CD4-positive, alpha-beta memory T cell (primary cell): ENCODE results near the gene PAGR1. TPM values are rescaled to one million over a fixed set of nuclear protein-coding genes. Genes with fewer than 3 reads are reported as not detected.
A peak's percentile ranks its signal among the peaks of the same experiment; 100 is the strongest.
"Not testable (repeated sequence)": the region's sequence is repeated elsewhere in the genome, so short reads cannot be mapped to it uniquely, and the experiment has no call there.

Experiments
- CTCF ChIA-PET: fragments of 350-600 bp; sonication (Branson Sonifier 250); formaldehyde crosslinking; loops from one replicate; lab custom pipeline; 2021; ENCODE audit warnings: inconsistent platforms; ENCODE audit not compliant: partially characterized antibody; lab: Charles Lee
- POLR2A ChIA-PET: fragments of 350-600 bp; sonication (Branson Sonifier 250); formaldehyde crosslinking; loops from one replicate; lab custom pipeline; 2021; ENCODE audit not compliant: partially characterized antibody; lab: Charles Lee
- DNase-seq, 5 donors: peaks; one replicate each; pipeline versions ENCODE4 v3.0.0 to v3.0.0-alpha.2; 2020 to 2022; ENCODE audit warnings: mixed read lengths in 1 of 5
- H3K27ac ChIP-seq: one replicate; pipeline ENCODE4 v1.7.0; 2013; ENCODE audit warnings: low read depth, low read length
- H3K27me3 ChIP-seq: 2 replicates; pipeline ENCODE4 v1.7.0; 2013; ENCODE audit warnings: mild to moderate bottlenecking, low read length, moderate library complexity; ENCODE audit not compliant: insufficient read depth
- H3K36me3 ChIP-seq: 2 replicates; pipeline ENCODE4 v1.7.0; 2013; ENCODE audit warnings: mild to moderate bottlenecking, low read length, moderate library complexity; ENCODE audit not compliant: insufficient read depth
- H3K4me1 ChIP-seq: 2 replicates; pipeline ENCODE4 v1.7.0; 2013; ENCODE audit warnings: mild to moderate bottlenecking, low read length, moderate library complexity; ENCODE audit not compliant: insufficient read depth
- H3K4me3 ChIP-seq, 2 donors: one replicate each; pipeline ENCODE4 v1.7.0; 2013; ENCODE audit warnings: low read length in 2 of 2, mild to moderate bottlenecking in 1 of 2
- H3K9me3 ChIP-seq, 2 donors: one replicate each; pipeline ENCODE4 v1.7.0; 2013; ENCODE audit warnings: low read length in 2 of 2, control low read depth in 1 of 2; ENCODE audit not compliant: control insufficient read depth in 1 of 2
- H3K27ac Mint-ChIP-seq, 7 donors: one replicate each; pipeline ENCODE4 v1.8.0; 2020 to 2021; ENCODE audit warnings: mixed read lengths in 7 of 7, mild to moderate bottlenecking in 6 of 7, inconsistent platforms in 3 of 7, moderate library complexity in 3 of 7
- H3K27me3 Mint-ChIP-seq, 2 donors: one replicate each; pipeline ENCODE4 v1.8.0; 2020 to 2021; ENCODE audit warnings: mixed read lengths in 2 of 2
- H3K36me3 Mint-ChIP-seq, 2 donors: one replicate each; pipeline ENCODE4 v1.8.0; 2020 to 2021; ENCODE audit warnings: mixed read lengths in 2 of 2, inconsistent platforms in 1 of 2, mild to moderate bottlenecking in 1 of 2
- H3K4me1 Mint-ChIP-seq, 4 donors: one replicate each; pipeline ENCODE4 v1.8.0; 2020 to 2021; ENCODE audit warnings: mixed read lengths in 4 of 4, mild to moderate bottlenecking in 1 of 4
- H3K4me3 Mint-ChIP-seq, 8 donors: one replicate each; pipeline ENCODE4 v1.8.0; 2020 to 2021; ENCODE audit warnings: mixed read lengths in 8 of 8, mild to moderate bottlenecking in 7 of 8, moderate library complexity in 6 of 8, inconsistent platforms in 3 of 8
- H3K9me3 Mint-ChIP-seq, 8 donors: one replicate each; pipeline ENCODE4 v1.8.0; 2020 to 2021; ENCODE audit warnings: mixed read lengths in 8 of 8, mild to moderate bottlenecking in 5 of 8, inconsistent platforms in 3 of 8, moderate library complexity in 1 of 8
- intact Hi-C: fragments of 100-400 bp; cut with micrococcal nuclease; formaldehyde crosslinking; loops from one replicate; pipeline ENCODE4 v1.15.1; 2023
- polyA plus RNA-seq, 2 donors: library from polyadenylated mRNA; unstranded; fragments of 300-500 nt; fragmentation: Illumina TruSeq; gene quantifications; one replicate each; pipeline ENCODE4 v1.2.3, GENCODE V29; 2021
- total RNA-seq, 2 experiments: library from RNA; stranded (reverse); gene quantifications; one replicate each; pipeline ENCODE4 v1.2.3, GENCODE V29; 2021

The PAGR1 gene
- total RNA-seq (10 to 100 TPM; 43.7 to 44.9 TPM), polyA plus RNA-seq (10 to 100 TPM; 46.0 to 51.1 TPM)

DNA sequence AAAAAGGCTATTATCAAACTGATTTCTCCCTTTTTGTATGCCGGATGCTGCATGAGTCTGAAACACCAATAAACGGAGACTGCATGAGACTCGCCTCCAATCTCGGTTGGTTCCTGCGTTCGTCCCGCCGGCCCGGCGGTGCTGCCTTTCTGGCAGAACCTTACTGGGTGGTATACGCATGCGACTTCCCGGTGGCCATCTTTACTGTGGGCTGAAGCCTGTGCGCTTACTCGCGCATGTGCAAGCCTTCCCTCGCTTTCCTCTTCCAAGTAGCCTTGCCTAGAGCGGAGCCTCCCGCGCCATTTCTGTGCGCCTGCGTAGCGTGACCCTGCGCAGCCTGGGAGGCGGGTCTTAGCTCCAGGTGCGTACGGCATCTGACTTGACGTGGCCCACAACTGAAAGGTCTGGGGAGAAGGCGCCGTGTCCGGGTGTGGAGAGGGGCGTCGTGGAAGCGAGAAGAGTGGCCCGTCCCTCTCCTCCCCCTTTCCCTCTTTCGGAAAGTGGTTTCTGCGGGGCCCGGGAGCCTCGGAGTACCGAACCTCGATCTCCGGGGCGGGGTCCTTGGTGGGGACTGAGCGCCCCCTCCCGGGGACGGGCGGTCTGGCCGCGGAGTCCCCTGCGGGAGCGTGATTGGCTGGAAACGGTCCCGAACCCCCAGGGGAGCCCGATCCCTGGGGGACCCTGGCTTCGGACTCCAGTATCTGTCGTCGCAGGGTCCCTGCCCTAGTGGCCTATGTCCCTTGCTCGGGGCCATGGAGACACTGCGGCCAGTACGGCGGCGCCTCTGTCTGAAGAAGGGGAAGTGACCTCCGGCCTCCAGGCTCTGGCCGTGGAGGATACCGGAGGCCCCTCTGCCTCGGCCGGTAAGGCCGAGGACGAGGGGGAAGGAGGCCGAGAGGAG lies at the start of gene PAGR1:
Gene PAGR1, plus strand, starts transcription at position 360 of the 901 bp plus-strand sequence. Its CDS starts 374 bp downstream, at position 734.
- peak within 1 kb of the TSS; percentile 95 to 99 (median 98) for H3K4me3 Mint-ChIP-seq
- H3K9me3 ChIP-seq, result no peaks in the 10 kb centered on the region
- H3K4me1 ChIP-seq, result peaks cover 66% of the 10 kb centered on the region
- peaks cover 19 to 38% of the 10 kb centered on the region in 2 donors for H3K36me3 Mint-ChIP-seq
- H3K27me3 Mint-ChIP-seq, result peaks cover 0 to 2% of the 10 kb centered on the region in 2 donors
- H3K4me3 ChIP-seq, result peak within 1 kb of the TSS; percentile 91 to 95
- peaks cover 12% of the 10 kb centered on the region for H3K36me3 ChIP-seq
- H3K27me3 ChIP-seq, result no peaks in the 10 kb centered on the region
- peak within 1 kb of the TSS; percentile 77 for H3K27ac ChIP-seq
- intact Hi-C loops, result loop anchor here (1.0 to 10.0 kb wide), 9 partner anchors 9 to 179 kb away; partner anchors contain the start of genes CDIPT, HIRIP3, INO80E and KIF22
- POLR2A ChIA-PET, result interaction anchor here (0.5 to 24.0 kb wide), 36 partner anchors 5 to 602 kb away, joined by 3 to 522 read pairs (median 4); partner anchors contain the start of genes ALDOA, C16orf54, CDIPT and CORO1A
- H3K4me1 Mint-ChIP-seq, result peaks cover 30 to 87% (median 56%) of the 10 kb centered on the region in 4 donors
- peak; percentile 99 to 100 (median 99) for DNase-seq
- H3K9me3 Mint-ChIP-seq, result no peaks in the 10 kb centered on the region
- CTCF ChIA-PET, result interaction anchor here (0.6 to 8.2 kb wide), 22 partner anchors 8 to 224 kb away, joined by 3 to 129 read pairs (median 4); partner anchors contain the start of genes CDIPT, KIF22, MAZ and TMEM219
- H3K27ac Mint-ChIP-seq, result peak within 1 kb of the TSS; percentile 94 to 100 (median 98)

DNA sequence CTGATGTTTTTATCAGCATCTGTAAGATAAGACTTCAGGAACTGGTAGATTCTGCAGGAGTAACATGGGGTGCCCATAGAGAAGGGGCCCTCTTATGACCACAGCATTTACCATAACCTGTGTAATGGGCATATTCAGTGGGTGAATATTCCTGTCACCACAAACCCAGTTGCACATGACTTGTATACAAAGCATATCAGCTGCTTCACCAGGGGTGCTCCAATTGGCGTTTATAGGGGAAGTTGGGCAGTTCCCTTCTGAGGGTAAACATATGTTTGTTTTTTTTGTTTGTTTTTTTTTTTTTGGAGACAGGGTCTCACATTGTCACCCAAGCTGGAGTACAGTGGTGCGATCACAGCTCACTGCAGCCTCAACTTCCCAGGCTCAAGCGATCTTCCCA lies 49.4 kb upstream of the PAGR1 start:
- Histone ChIP-seq H3K9me3 (no peaks in the 10 kb centered on the region), H3K27ac (no peak overlapping the region), H3K36me3 (no peaks in the 10 kb centered on the region), H3K4me3 (no peak overlapping the region), H3K27me3 (no peaks in the 10 kb centered on the region), H3K4me1 (no peaks in the 10 kb centered on the region)
- Mint-ChIP-seq H3K27me3 (no peaks in the 10 kb centered on the region), H3K9me3 (no peaks in the 10 kb centered on the region), H3K27ac (no peak overlapping the region), H3K4me3 (no peak overlapping the region), H3K36me3 (no peaks in the 10 kb centered on the region), H3K4me1 (peaks cover 0 to 13% (median 2%) of the 10 kb centered on the region in 4 donors)
- no peak for DNase-seq
- intact Hi-C loops, result no loop called here
- ChIA-PET CTCF (interaction anchor here (0.6 to 1.2 kb wide), 2 partner anchors 18 to 50 kb away, joined by 3 to 4 read pairs; no protein-coding TSS in a partner anchor), POLR2A (no interaction called here)

DNA sequence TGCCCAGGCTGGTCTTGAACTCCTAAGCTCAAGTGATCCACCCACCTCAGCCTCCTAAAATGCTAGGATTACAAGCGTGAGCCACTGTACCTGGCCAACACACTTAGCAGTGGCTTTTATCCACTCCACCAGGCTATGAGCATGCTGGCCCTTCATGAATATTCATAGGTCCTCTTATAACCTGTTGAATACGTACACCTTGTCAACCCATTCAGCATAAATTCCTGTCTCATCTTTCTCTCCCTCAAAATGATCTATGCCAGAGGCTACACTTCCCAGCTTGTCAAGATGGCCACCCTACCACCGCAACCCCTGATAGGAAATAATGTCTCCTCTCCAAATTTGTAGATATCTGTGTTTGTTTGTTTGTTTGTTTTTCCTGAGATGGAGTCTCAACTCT lies 48.9 kb upstream of the PAGR1 start:
- no peaks in the 10 kb centered on the region for H3K36me3 ChIP-seq
- peaks cover 0 to 13% (median 2%) of the 10 kb centered on the region in 4 donors for H3K4me1 Mint-ChIP-seq
- H3K9me3 Mint-ChIP-seq, result no peaks in the 10 kb centered on the region
- no peak for DNase-seq
- CTCF ChIA-PET, result interaction anchor here (0.6 to 1.2 kb wide), 2 partner anchors 18 to 50 kb away, joined by 3 to 4 read pairs; no protein-coding TSS in a partner anchor
- H3K4me1 ChIP-seq, result no peaks in the 10 kb centered on the region
- H3K27ac ChIP-seq, result no peak overlapping the region
- H3K27me3 Mint-ChIP-seq, result no peaks in the 10 kb centered on the region
- intact Hi-C loops, result no loop called here
- no peaks in the 10 kb centered on the region for H3K27me3 ChIP-seq
- H3K9me3 ChIP-seq, result no peaks in the 10 kb centered on the region
- H3K36me3 Mint-ChIP-seq, result no peaks in the 10 kb centered on the region
- H3K27ac Mint-ChIP-seq, result no peak overlapping the region
- POLR2A ChIA-PET, result interaction anchor here (0.8 to 1.4 kb wide), 2 partner anchors 13 to 29 kb away, joined by 3 to 4 read pairs; no protein-coding TSS in a partner anchor
- H3K4me3 Mint-ChIP-seq, result no peak overlapping the region
- H3K4me3 ChIP-seq, result no peak overlapping the region

DNA sequence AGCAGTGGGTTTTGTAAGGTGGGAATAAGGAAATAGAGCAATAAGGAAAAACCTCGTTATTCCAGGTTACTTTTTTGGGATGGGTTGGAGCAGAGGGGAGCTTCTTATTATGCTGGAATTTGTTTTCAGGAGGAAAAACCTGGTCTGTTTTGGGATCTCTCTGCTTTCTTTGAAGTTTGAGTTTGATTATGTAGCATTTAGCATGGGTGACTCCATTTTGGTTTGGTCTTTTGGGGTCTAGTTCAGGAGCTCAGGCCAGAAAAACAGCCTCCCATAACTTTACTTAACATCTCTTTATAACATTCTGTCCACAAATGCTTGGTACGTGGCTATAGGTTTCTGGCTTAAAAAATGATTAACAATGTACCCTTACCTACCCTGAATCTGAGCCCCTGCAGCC lies 46.4 kb upstream of the PAGR1 start:
- Histone ChIP-seq H3K9me3 (no peaks in the 10 kb centered on the region), H3K4me1 (no peaks in the 10 kb centered on the region), H3K27ac (no peak overlapping the region), H3K36me3 (no peaks in the 10 kb centered on the region), H3K4me3 (no peak overlapping the region), H3K27me3 (no peaks in the 10 kb centered on the region)
- Mint-ChIP-seq H3K36me3 (no peaks in the 10 kb centered on the region), H3K9me3 (no peaks in the 10 kb centered on the region), H3K4me3 (no peak overlapping the region), H3K27ac (peak overlapping the region in 1 of 7 donors; percentile 29), H3K27me3 (no peaks in the 10 kb centered on the region), H3K4me1 (peaks cover 0 to 10% (median 2%) of the 10 kb centered on the region in 4 donors)
- no peak for DNase-seq
- ChIA-PET CTCF (interaction anchor here (1.2 to 2.1 kb wide), 3 partner anchors 10 to 69 kb away, joined by 5 read pairs; no protein-coding TSS in a partner anchor), POLR2A (interaction anchor here (0.6 to 1.8 kb wide), 4 partner anchors 12 to 31 kb away, joined by 3 to 7 read pairs (median 5); partner anchors contain the start of gene KIF22)
- intact Hi-C loops, result no loop called here

DNA sequence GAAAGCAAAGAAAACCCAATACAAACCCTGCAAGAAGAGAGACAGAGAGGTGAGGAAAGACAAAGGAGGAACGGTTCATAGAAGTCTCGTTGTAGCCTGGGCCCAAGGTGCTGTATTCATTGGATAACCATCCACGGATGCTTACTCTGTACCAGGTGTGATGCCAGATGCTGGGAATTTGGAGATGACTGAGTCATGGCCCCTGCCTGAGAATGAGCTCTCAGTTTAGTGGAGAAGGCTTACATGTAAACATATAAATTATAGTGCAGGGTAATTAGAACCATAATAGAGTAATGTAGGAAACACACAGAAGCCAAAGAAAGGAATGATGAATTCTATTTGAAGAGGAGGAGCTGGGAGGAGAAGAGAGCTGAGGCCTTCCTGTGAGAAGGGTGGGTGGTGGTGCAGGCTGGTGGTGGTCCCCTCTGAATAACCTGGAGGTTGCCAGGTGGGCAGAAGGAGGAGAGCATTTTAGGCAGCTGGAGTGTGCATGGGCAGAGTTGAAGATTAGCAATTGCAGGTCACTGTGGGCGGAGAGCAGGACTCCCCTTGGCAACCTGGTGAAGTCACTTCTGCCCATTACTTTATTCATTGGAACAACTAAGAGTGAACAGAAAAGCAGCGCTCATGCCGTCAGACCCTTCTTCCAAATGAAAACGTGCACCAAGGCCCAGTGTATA lies 45.6 kb upstream of the PAGR1 start:
- Histone ChIP-seq H3K4me3 (no peak overlapping the region), H3K9me3 (no peaks in the 10 kb centered on the region), H3K27me3 (no peaks in the 10 kb centered on the region), H3K36me3 (no peaks in the 10 kb centered on the region), H3K4me1 (no peaks in the 10 kb centered on the region), H3K27ac (no peak overlapping the region)
- H3K27me3 Mint-ChIP-seq, result no peaks in the 10 kb centered on the region
- peaks cover 0 to 8% (median 2%) of the 10 kb centered on the region in 4 donors for H3K4me1 Mint-ChIP-seq
- intact Hi-C loops, result no loop called here
- no peak for DNase-seq
- H3K9me3 Mint-ChIP-seq, result no peaks in the 10 kb centered on the region
- no peaks in the 10 kb centered on the region for H3K36me3 Mint-ChIP-seq
- peak overlapping the region in 1 of 8 donors; percentile 17 for H3K4me3 Mint-ChIP-seq
- ChIA-PET CTCF (no interaction called here), POLR2A (interaction anchor here (1.0 to 1.8 kb wide), 3 partner anchors 20 to 38 kb away, joined by 3 to 7 read pairs (median 5); partner anchors contain the start of gene KIF22)
- H3K27ac Mint-ChIP-seq, result peak overlapping the region in 3 of 7 donors; percentile 4 to 51 (median 30)

DNA sequence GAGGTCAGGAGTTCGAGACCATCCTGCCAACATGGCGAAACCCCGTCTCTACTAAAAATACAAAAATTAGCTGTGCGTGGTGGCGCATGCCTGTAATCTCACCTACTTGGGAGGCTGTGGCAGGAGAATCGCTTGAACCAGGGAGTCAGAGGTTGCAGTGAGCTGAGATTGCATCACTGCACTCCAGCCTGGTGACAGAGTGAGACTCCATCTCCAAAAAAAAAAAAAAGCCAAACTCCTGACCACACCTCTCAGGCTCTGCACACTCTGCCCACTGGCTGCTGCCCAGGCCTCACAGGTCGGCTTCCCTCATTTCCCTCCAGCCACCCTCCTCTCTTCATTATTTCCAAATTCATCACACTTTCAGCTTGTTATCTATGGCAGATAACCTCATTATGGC lies 43.6 kb upstream of the PAGR1 start:
- H3K4me3 ChIP-seq, intact Hi-C loops, H3K27me3 ChIP-seq, H3K4me1 ChIP-seq, DNase-seq, H3K36me3 ChIP-seq, H3K9me3 ChIP-seq, H3K27me3 Mint-ChIP-seq, H3K9me3 Mint-ChIP-seq, H3K4me1 Mint-ChIP-seq, H3K27ac ChIP-seq, H3K36me3 Mint-ChIP-seq: not testable (repeated sequence)
- ChIA-PET CTCF (interaction anchor here (0.8 kb wide), 1 partner anchor 13 kb away, joined by 3 read pairs; no protein-coding TSS in a partner anchor), POLR2A (interaction anchor here (0.6 to 2.8 kb wide), 4 partner anchors 12 to 52 kb away, joined by 3 to 8 read pairs (median 6); partner anchors contain the start of genes C16orf54 and KIF22)
- H3K4me3 Mint-ChIP-seq, result peak overlapping the region in 1 of 8 donors; percentile 41
- H3K27ac Mint-ChIP-seq, result peak overlapping the region in 1 of 7 donors; percentile 57
